Caco-2 (cell line): Measurements from ENCODE around the gene GNB2. TPM values are rescaled to one million over a fixed set of nuclear protein-coding genes. Genes with fewer than 3 reads are reported as not detected.

Source experiments
- BruUV-seq: library from RNA; stranded (reverse); fragments of 400-500 nt; replicated peaks from 2 replicates; lab custom pipeline; 2021; lab: Mats Ljungman, UMichigan
- CTCF ChIA-PET: fragments of 300-600 bp; sonication (Branson Sonifier 250); formaldehyde crosslinking; loops from one replicate; lab custom pipeline; 2022; ENCODE audit warnings: antibody characterized with exemption; lab: Charles Lee
- POLR2A ChIA-PET: fragments of 300-600 bp; sonication (Branson Sonifier 250); formaldehyde crosslinking; loops from one replicate; lab custom pipeline; 2022; ENCODE audit warnings: antibody characterized with exemption; lab: Charles Lee
- DNase-seq, 2 experiments: peaks; one replicate each; pipeline versions ENCODE4 v3.0.0 to v3.0.0-alpha.2; 2020 to 2022
- H3K27me3 ChIP-seq: replicated peaks from 2 replicates; pipeline ENCODE4 v1.6.0; 2011; ENCODE audit warnings: low read length; ENCODE audit not compliant: control insufficient read depth, insufficient read depth
- H3K36me3 ChIP-seq: 2 replicates; pipeline ENCODE4 v1.5.1; 2011; ENCODE audit warnings: low read length; ENCODE audit not compliant: control insufficient read depth, insufficient read depth
- H3K4me1 ChIP-seq: fragments of 250-450 bp; sonication (Bioruptor Pico); 2 replicates; pipeline ENCODE4 v1.5.1; 2020; ENCODE audit warnings: mild to moderate bottlenecking
- H3K4me3 ChIP-seq: 2 replicates; pipeline ENCODE4 v1.5.1; 2011; ENCODE audit warnings: low read depth, mild to moderate bottlenecking, control low read depth, low read length
- H3K9me3 ChIP-seq: fragments of 250-450 bp; sonication (Bioruptor Pico); 2 replicates; pipeline ENCODE4 v1.5.1; 2020; ENCODE audit warnings: mild to moderate bottlenecking, moderate library complexity
- H3K27ac Mint-ChIP-seq: one replicate; pipeline ENCODE4 v1.8.0; 2022; ENCODE audit warnings: mixed read lengths; ENCODE audit not compliant: unreplicated experiment
- H3K27me3 Mint-ChIP-seq: one replicate; pipeline ENCODE4 v1.8.0; 2022; ENCODE audit warnings: mixed read lengths; ENCODE audit not compliant: insufficient read depth, unreplicated experiment
- H3K36me3 Mint-ChIP-seq: one replicate; pipeline ENCODE4 v1.8.0; 2022; ENCODE audit warnings: mild to moderate bottlenecking, mixed read lengths; ENCODE audit not compliant: insufficient read depth, unreplicated experiment
- H3K4me1 Mint-ChIP-seq: one replicate; pipeline ENCODE4 v1.8.0; 2022; ENCODE audit warnings: low read depth, mixed read lengths; ENCODE audit not compliant: unreplicated experiment
- H3K4me3 Mint-ChIP-seq: one replicate; pipeline ENCODE4 v1.8.0; 2022; ENCODE audit warnings: mild to moderate bottlenecking, moderate library complexity, mixed read lengths; ENCODE audit not compliant: unreplicated experiment
- H3K9me3 Mint-ChIP-seq: one replicate; pipeline ENCODE4 v1.8.0; 2022; ENCODE audit warnings: mixed read lengths; ENCODE audit not compliant: unreplicated experiment
- intact Hi-C: fragments of 100-400 bp; cut with micrococcal nuclease; formaldehyde crosslinking; loops from one replicate; pipeline ENCODE4 v1.10.0; 2022; ENCODE audit not compliant: unreplicated experiment
- total RNA-seq: library from RNA; stranded (reverse); gene quantifications from 2 replicates; pipeline ENCODE4 v1.2.3, GENCODE V29; 2022
- TF ChIP-seq, protein P1 (sequence below), 2 experiments: fragments of 200-600 bp in 1 of 2; IDR thresholded peaks; 1 replicate in 1 of 2; 2 replicates in 1 of 2; pipeline versions ENCODE4 v1.5.1 to v1.8.0; 2011 to 2022; ENCODE audit warnings: antibody characterized with exemption in 1 of 2, control low read depth in 1 of 2, inconsistent platforms in 1 of 2, low read depth in 1 of 2, low read length in 1 of 2, mild to moderate bottlenecking in 1 of 2, moderate library complexity in 1 of 2; ENCODE audit not compliant: insufficient read depth in 1 of 2, severe bottlenecking in 1 of 2, unreplicated experiment in 1 of 2

GNB2 gene
- total RNA-seq, 1 experiment from 2014 or later, result 200 TPM

DNA sequence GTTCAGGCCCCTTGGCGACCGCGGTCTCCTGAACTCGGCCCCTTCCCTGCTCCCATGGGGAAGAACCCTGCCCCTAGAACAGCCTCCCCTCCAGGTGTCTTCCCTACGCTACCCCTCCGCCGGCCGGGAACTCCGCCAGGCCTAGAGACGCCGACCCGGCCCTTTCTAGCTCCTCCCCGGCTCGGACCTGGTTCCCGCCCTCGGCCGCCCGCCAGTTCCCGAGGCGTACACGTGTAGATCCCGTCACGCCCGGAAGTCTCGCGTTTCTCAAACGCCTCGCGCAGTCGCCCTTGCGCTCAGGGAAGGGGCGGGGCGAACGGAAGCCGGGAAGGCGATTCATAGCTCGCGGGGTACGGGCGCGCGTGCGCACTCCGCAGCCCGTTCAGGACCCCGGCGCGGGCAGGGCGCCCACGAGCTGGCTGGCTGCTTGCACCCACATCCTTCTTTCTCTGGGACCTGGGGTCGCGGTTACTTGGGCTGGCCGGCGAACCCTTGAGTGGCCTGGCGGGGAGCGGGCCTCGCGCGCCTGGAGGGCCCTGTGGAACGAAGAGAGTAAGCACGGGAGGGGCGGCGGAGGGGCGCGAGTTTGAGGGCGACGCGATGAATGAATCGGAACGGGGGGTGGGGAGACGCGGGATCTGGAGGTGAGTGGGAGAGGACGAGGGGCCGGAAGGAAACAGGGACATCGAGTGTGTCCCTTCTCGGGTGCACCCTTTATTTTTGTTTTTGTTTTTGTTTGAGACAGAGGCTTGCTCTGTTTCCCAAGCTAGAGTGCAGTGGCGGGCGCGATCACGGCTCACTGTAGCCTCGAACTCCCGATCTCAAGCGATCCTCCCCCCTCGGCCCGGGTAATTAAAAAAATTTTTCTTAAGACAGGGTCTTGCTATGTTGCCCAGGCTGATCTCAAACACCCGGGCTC is 32.5 kb downstream of the GNB2 start, which contains the start of gene POP7:
Gene POP7 (plus strand): TSS at position 369 of the 919 bp plus-strand sequence. CDS start 710 bp downstream, outside the sequence.
- intact Hi-C loops, result loop anchor here (1.0 kb wide), 4 partner anchors 14 to 146 kb away; partner anchors contain the start of genes EPO and SLC12A9
- no peaks in the 10 kb centered on the region for H3K27me3 Mint-ChIP-seq
- Histone ChIP-seq H3K9me3 (no peaks in the 10 kb centered on the region), H3K4me1 (peaks cover 7% of the 10 kb centered on the region), H3K36me3 (0 out of 2 replicates have a peak, but pooled peaks cover 1% of the 10 kb centered on the region), H3K27me3 (no peaks in the 10 kb centered on the region), H3K4me3 (peak within 1 kb of the TSS; percentile 81)
- BruUV-seq, result TSS peak; percentile 92
- DNase-seq, result peak; percentile 99
- no peaks in the 10 kb centered on the region for H3K9me3 Mint-ChIP-seq
- peaks cover 6% of the 10 kb centered on the region for H3K4me1 Mint-ChIP-seq
- peak within 1 kb of the TSS; percentile 97 for H3K27ac Mint-ChIP-seq
- ChIA-PET CTCF (interaction anchor here (0.5 to 2.5 kb wide), 49 partner anchors 8 to 529 kb away, joined by 3 to 155 read pairs (median 5); partner anchors contain the start of genes EPHB4, EPO, FBXO24 and GIGYF1), POLR2A (interaction anchor here (0.5 to 2.0 kb wide), 29 partner anchors 9 to 277 kb away, joined by 3 to 35 read pairs (median 5); partner anchors contain the start of genes AGFG2, EPHB4, EPO and FBXO24)
- TF ChIP-seq, protein P1, sequence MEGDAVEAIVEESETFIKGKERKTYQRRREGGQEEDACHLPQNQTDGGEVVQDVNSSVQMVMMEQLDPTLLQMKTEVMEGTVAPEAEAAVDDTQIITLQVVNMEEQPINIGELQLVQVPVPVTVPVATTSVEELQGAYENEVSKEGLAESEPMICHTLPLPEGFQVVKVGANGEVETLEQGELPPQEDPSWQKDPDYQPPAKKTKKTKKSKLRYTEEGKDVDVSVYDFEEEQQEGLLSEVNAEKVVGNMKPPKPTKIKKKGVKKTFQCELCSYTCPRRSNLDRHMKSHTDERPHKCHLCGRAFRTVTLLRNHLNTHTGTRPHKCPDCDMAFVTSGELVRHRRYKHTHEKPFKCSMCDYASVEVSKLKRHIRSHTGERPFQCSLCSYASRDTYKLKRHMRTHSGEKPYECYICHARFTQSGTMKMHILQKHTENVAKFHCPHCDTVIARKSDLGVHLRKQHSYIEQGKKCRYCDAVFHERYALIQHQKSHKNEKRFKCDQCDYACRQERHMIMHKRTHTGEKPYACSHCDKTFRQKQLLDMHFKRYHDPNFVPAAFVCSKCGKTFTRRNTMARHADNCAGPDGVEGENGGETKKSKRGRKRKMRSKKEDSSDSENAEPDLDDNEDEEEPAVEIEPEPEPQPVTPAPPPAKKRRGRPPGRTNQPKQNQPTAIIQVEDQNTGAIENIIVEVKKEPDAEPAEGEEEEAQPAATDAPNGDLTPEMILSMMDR (IDR thresholded peaks at IDR 0.05; ENCODE audit: insufficient read depth in 1 of 2, low read depth in 1 of 2, low read length in 1 of 2, severe bottlenecking in 1 of 2, unreplicated experiment in 1 of 2), result no peak
- peak within 1 kb of the TSS; percentile 98 for H3K4me3 Mint-ChIP-seq
- H3K36me3 Mint-ChIP-seq, result peaks cover 11% of the 10 kb centered on the region

DNA sequence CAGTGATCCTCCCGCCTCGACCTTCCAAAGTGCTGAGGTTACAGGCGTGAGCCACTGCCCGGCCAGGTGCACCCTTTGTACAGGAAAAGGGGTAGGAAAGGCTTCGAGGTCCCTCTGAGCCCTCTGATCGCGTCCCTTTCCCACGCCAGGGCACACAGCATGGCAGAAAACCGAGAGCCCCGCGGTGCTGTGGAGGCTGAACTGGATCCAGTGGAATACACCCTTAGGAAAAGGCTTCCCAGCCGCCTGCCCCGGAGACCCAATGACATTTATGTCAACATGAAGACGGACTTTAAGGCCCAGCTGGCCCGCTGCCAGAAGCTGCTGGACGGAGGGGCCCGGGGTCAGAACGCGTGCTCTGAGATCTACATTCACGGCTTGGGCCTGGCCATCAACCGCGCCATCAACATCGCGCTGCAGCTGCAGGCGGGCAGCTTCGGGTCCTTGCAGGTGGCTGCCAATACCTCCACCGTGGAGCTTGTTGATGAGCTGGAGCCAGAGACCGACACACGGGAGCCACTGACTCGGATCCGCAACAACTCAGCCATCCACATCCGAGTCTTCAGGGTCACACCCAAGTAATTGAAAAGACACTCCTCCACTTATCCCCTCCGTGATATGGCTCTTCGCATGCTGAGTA is 33.3 kb downstream of the GNB2 start:
- peak overlapping the region; percentile 97 for H3K27ac Mint-ChIP-seq
- BruUV-seq, result no TSS peak
- Histone ChIP-seq H3K9me3 (no peaks in the 10 kb centered on the region), H3K4me1 (peaks cover 7% of the 10 kb centered on the region), H3K36me3 (0 out of 2 replicates have a peak, but pooled peaks cover 1% of the 10 kb centered on the region), H3K4me3 (peak overlapping the region; percentile 81), H3K27me3 (no peaks in the 10 kb centered on the region)
- peak overlapping the region; percentile 98 for H3K4me3 Mint-ChIP-seq
- H3K36me3 Mint-ChIP-seq, result peaks cover 11% of the 10 kb centered on the region
- intact Hi-C loops, result no loop called here
- DNase-seq, result no peak
- ChIA-PET CTCF (interaction anchor here (2.5 kb wide), 1 partner anchor 145 kb away, joined by 66 read pairs; the partner anchor contains the start of gene SLC12A9), POLR2A (interaction anchor here (1.6 to 2.0 kb wide), 2 partner anchors 94 to 121 kb away, joined by 19 to 35 read pairs; partner anchors contain the start of genes EPHB4 and MOSPD3)
- H3K4me1 Mint-ChIP-seq, result peaks cover 6% of the 10 kb centered on the region
- H3K9me3 Mint-ChIP-seq, result no peaks in the 10 kb centered on the region
- TF ChIP-seq, protein P1 (IDR thresholded peaks at IDR 0.05; ENCODE audit: insufficient read depth in 1 of 2, low read depth in 1 of 2, low read length in 1 of 2, severe bottlenecking in 1 of 2, unreplicated experiment in 1 of 2), result no peak
- no peaks in the 10 kb centered on the region for H3K27me3 Mint-ChIP-seq

GRCh38 chr7:100708395-100708794 is 34.9 kb downstream of the GNB2 start:
- TF ChIP-seq, protein P1 (IDR thresholded peaks at IDR 0.05; ENCODE audit: insufficient read depth in 1 of 2, low read depth in 1 of 2, low read length in 1 of 2, severe bottlenecking in 1 of 2, unreplicated experiment in 1 of 2), result no peak
- H3K27me3 Mint-ChIP-seq, result no peaks in the 10 kb centered on the region
- POLR2A ChIA-PET, result no interaction called here
- no TSS peak for BruUV-seq
- H3K4me3 Mint-ChIP-seq, result no peak overlapping the region
- CTCF ChIA-PET, result interaction anchor here (0.7 kb wide), 1 partner anchor 16 kb away, joined by 3 read pairs; no protein-coding TSS in a partner anchor
- intact Hi-C loops, result no loop called here
- H3K4me3 ChIP-seq, result no peak overlapping the region
- peaks cover 16% of the 10 kb centered on the region for H3K4me1 ChIP-seq
- no peaks in the 10 kb centered on the region for H3K27me3 ChIP-seq
- no peaks in the 10 kb centered on the region for H3K9me3 ChIP-seq
- no peaks in the 10 kb centered on the region for H3K9me3 Mint-ChIP-seq
- 0 out of 2 replicates have a peak, but pooled peaks cover 1% of the 10 kb centered on the region for H3K36me3 ChIP-seq
- no peak for DNase-seq
- peaks cover 11% of the 10 kb centered on the region for H3K36me3 Mint-ChIP-seq
- no peak overlapping the region for H3K27ac Mint-ChIP-seq
- peaks cover 6% of the 10 kb centered on the region for H3K4me1 Mint-ChIP-seq
